ENCODE results near the gene SEC22A. TPM values are rescaled to one million over a fixed set of nuclear protein-coding genes. Genes with fewer than 3 reads are reported as not detected.

The SEC22A gene
- total and polyA plus RNA-seq, 2 of the 13 experiments (the other 11 are each of a cell fraction or from before 2014, with no cell fraction given): 14.1 to 17.3 TPM

GRCh38 chr3:123263941-123264340 lies 62.2 kb downstream of the SEC22A start:
- WGBS (ENCODE audit: low lambda C conversion rate): 97% methylated on average over 2 of the region's 2 CpGs
- H3K4me1 ChIP-seq (ENCODE audit: insufficient read depth, low read length): no peaks in the 10 kb centered on the region
- POLR2A ChIA-PET: no interaction called here
- 0 out of 5 replicates have a peak, but pooled peaks cover 0 to 2% of the 10 kb centered on the region in 2 experiments for H3K36me3 ChIP-seq (replicated peaks in 1 of 2; ENCODE audit: control insufficient read depth in 1 of 2, insufficient read depth in 2 of 2, low read length in 2 of 2)
- H3K27ac ChIP-seq (ENCODE audit: extremely low read length, insufficient read depth, low read length): no peak overlapping the region
- DNase-seq (ENCODE audit: low spot score) (no peak), ATAC-seq (no peak), FAIRE-seq (no peak)
- no peak overlapping the region for H2AFZ ChIP-seq (ENCODE audit: low read length)
- CTCF ChIA-PET (ENCODE audit: low intra/inter-chr PET ratio, low total read pairs): no interaction called here
- in situ Hi-C loops (cut with HindIII; ENCODE audit: extremely low pct_ligation_motif_present, low pct_unique_long_range_greater_than_20kb) (no loop called here), intact Hi-C loops (cut with micrococcal nuclease; ENCODE audit: unreplicated experiment) (no loop called here)
- TF ChIP-seq ARHGAP35 (CRISPR knock-in tag; IDR thresholded peaks at IDR 0.05; ENCODE audit: borderline replicate concordance): no peak
- no peak for TF ChIP-seq ISX (CRISPR knock-in tag; conservative IDR thresholded peaks at IDR 0.05)
- no peak for TF ChIP-seq E2F2 (CRISPR knock-in tag; IDR thresholded peaks at IDR 0.05; ENCODE audit: borderline replicate concordance)
- TF ChIP-seq RERE (CRISPR knock-in tag; IDR thresholded peaks at IDR 0.05; ENCODE audit: low read depth): no peak
- no peak for TF ChIP-seq MTA3 (CRISPR knock-in tag; IDR thresholded peaks at IDR 0.05)
- no peak for TF ChIP-seq HBP1 (CRISPR knock-in tag; IDR thresholded peaks at IDR 0.05; ENCODE audit: low read depth)
- no peak for TF ChIP-seq PRDM10 (CRISPR knock-in tag; IDR thresholded peaks at IDR 0.05; ENCODE audit: low read depth)
- TF ChIP-seq NR0B2 (CRISPR knock-in tag; IDR thresholded peaks at IDR 0.05): no peak
- TF ChIP-seq CENPT (CRISPR knock-in tag; IDR thresholded peaks at IDR 0.05; ENCODE audit: low read depth): no peak
- no peaks in the 10 kb centered on the region for H4K20me1 ChIP-seq (ENCODE audit: insufficient read depth, low read length)
- H3K9ac ChIP-seq (ENCODE audit: insufficient read depth, low read depth, low read length): no peak overlapping the region
- no TSS peak for BruUV-seq (replicated peaks)
- no peak overlapping the region for H3K4me2 ChIP-seq (ENCODE audit: low read depth, low read length)
- H3K4me3 ChIP-seq (replicated peaks in 1 of 3; ENCODE audit: insufficient read depth in 1 of 3, low read depth in 2 of 3, low read length in 3 of 3): no peak overlapping the region
- no peaks in the 10 kb centered on the region for H3K79me2 ChIP-seq (ENCODE audit: insufficient read depth, low read length)
- no peaks in the 10 kb centered on the region for H3K27me3 ChIP-seq (ENCODE audit: control insufficient read depth in 1 of 2, insufficient read depth in 2 of 2, low read length in 2 of 2)
- no peaks in the 10 kb centered on the region for H3K9me3 ChIP-seq (ENCODE audit: low read length)
